HEK293 (cell line): ENCODE results near the gene DENND2A.

ENCODE experiments used
- CTCF ChIA-PET: fragments of 350-600 bp; formaldehyde crosslinking; extraction: SDS; loops from one replicate; lab custom pipeline; 2021; ENCODE audit warnings: antibody characterized with exemption; lab: Yijun Ruan, JAX
- POLR2A ChIA-PET: fragments of 300-600 bp; formaldehyde crosslinking; extraction: SDS; loops from one replicate; lab custom pipeline; 2020; ENCODE audit warnings: antibody characterized with exemption, inconsistent platforms; lab: Yijun Ruan, JAX
- H3K27ac ChIP-seq: fragments of 200-500 bp; sonication (Bioruptor generic); 2 replicates; pipeline ENCODE4 v1.5.1; 2014; ENCODE audit warnings: low read depth, low read length, control low read depth, inconsistent platforms; ENCODE audit errors: extremely low read depth
- H3K36me3 ChIP-seq, 2 experiments: fragments of 200-500 bp in 1 of 2; sonication (Bioruptor generic) in 1 of 2; 1 replicate in 1 of 2; 2 replicates in 1 of 2; pipeline ENCODE4 v1.5.1; 2014 to 2017; ENCODE audit warnings: inconsistent platforms in 2 of 2, low read length in 2 of 2; ENCODE audit not compliant: control insufficient read depth in 2 of 2, insufficient read depth in 1 of 2
- H3K4me1 ChIP-seq: fragments of 200-500 bp; sonication (Bioruptor generic); 2 replicates; pipeline ENCODE4 v1.5.1; 2014; ENCODE audit warnings: mild to moderate bottlenecking, low read length, inconsistent platforms; ENCODE audit not compliant: control insufficient read depth, insufficient read depth
- H3K4me3 ChIP-seq: 2 replicates; pipeline ENCODE4 v1.5.1; 2011; ENCODE audit warnings: low read depth, mild to moderate bottlenecking, control low read depth, low read length, moderate library complexity
- H3K9me3 ChIP-seq: fragments of 200-500 bp; sonication (Bioruptor generic); 2 replicates; pipeline ENCODE4 v1.5.1; 2014; ENCODE audit warnings: low read depth, low read length, inconsistent platforms; ENCODE audit not compliant: control insufficient read depth, insufficient read depth
- EGR2 ChIP-seq: fragments of 450-650 bp; formaldehyde crosslinking; IDR thresholded peaks from 2 replicates; pipeline ENCODE4 v1.5.1; 2016; ENCODE audit warnings: low read depth, missing biosample characterization, missing genetic modification characterization
- GLIS1 ChIP-seq: fragments of 450-650 bp; formaldehyde crosslinking; IDR thresholded peaks from 2 replicates; pipeline ENCODE4 v1.5.1; 2016; ENCODE audit warnings: missing biosample characterization, missing genetic modification characterization
- HOXD13 ChIP-seq: sonication (generic); formaldehyde crosslinking; IDR thresholded peaks from 2 replicates; pipeline ENCODE4 v1.8.0; 2022; ENCODE audit warnings: missing genetic modification reagents, borderline replicate concordance
- IKZF3 ChIP-seq: fragments of 450-650 bp; IDR thresholded peaks from 2 replicates; pipeline ENCODE4 v1.5.0; 2018; ENCODE audit warnings: missing biosample characterization, mild to moderate bottlenecking, missing genetic modification characterization, moderate library complexity
- KLF9 ChIP-seq: fragments of 450-650 bp; formaldehyde crosslinking; IDR thresholded peaks from 2 replicates; pipeline ENCODE4 v1.5.1; 2016; ENCODE audit warnings: missing biosample characterization, missing genetic modification characterization, low read depth
- ZFHX2 ChIP-seq: fragments of 450-650 bp; formaldehyde crosslinking; conservative IDR thresholded peaks from 2 replicates; pipeline ENCODE4 v1.5.1; 2016; ENCODE audit warnings: missing biosample characterization, missing genetic modification characterization
- ZFP69B ChIP-seq: fragments of 450-650 bp; formaldehyde crosslinking; IDR thresholded peaks from 2 replicates; pipeline ENCODE4 v1.5.1; 2016; ENCODE audit warnings: missing biosample characterization, missing genetic modification characterization
- ZNF211 ChIP-seq: fragments of 450-650 bp; formaldehyde crosslinking; IDR thresholded peaks from 2 replicates; pipeline ENCODE4 v1.5.1; 2016; ENCODE audit warnings: low read depth, missing biosample characterization, missing genetic modification characterization
- ZNF239 ChIP-seq: fragments of 450-650 bp; formaldehyde crosslinking; IDR thresholded peaks from 2 replicates; pipeline ENCODE4 v1.5.1; 2016; ENCODE audit warnings: missing biosample characterization, missing genetic modification characterization
- ZNF433 ChIP-seq: fragments of 450-650 bp; formaldehyde crosslinking; IDR thresholded peaks from 2 replicates; pipeline ENCODE4 v1.5.1; 2016; ENCODE audit warnings: missing biosample characterization, missing genetic modification characterization, low read depth
- ZNF529 ChIP-seq: fragments of 450-650 bp; formaldehyde crosslinking; IDR thresholded peaks from 2 replicates; pipeline ENCODE4 v1.5.1; 2017; ENCODE audit warnings: missing genetic modification characterization, missing biosample characterization; ENCODE audit not compliant: insufficient replicate concordance
- ZNF600 ChIP-seq: fragments of 450-650 bp; formaldehyde crosslinking; IDR thresholded peaks from 2 replicates; pipeline ENCODE4 v1.5.1; 2016; ENCODE audit warnings: missing biosample characterization, missing genetic modification characterization
- TF ChIP-seq, protein P1 (sequence below): fragments of 450-650 bp; formaldehyde crosslinking; IDR thresholded peaks from 2 replicates; pipeline ENCODE4 v1.5.1; 2017; ENCODE audit warnings: missing biosample characterization, missing genetic modification characterization
- TF ChIP-seq, protein P2 (sequence below): fragments of 450-650 bp; formaldehyde crosslinking; IDR thresholded peaks from 2 replicates; pipeline ENCODE4 v1.5.1; 2016; ENCODE audit warnings: missing biosample characterization, missing genetic modification characterization
- TF ChIP-seq, protein P3 (sequence below): fragments of 450-650 bp; formaldehyde crosslinking; IDR thresholded peaks from 2 replicates; pipeline ENCODE4 v1.5.1; 2016; ENCODE audit warnings: missing biosample characterization, missing genetic modification characterization, borderline replicate concordance

The DENND2A gene

DNA sequence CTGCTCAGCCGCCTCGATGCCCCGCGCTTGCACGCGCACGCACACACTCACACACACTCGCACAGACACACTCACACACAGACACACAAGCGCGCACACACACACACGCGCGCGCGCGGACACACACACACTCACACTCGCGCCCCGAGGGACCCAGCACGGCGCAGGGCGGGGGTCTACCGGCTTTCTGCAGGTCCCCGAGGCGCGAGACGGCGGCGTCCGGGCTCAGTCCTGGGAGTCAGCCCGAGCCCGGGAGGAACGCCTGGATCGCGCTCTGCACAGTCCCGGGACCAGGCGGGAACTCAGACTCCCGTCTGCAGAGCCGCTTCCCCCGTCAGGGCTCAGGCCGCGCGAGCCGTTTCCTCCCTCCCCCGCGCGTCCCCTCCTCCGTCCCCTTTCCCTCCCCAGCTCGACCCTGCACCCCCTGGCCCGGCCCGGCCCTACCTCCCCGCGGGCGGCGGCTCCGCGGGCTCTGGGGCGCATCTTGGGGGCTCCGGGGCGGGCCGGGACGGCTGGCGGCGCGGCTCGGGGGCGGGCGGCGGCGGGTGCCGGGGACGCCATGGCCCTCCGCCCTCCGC lies 464 bp downstream of the DENND2A start (continued):
- TF ChIP-seq, protein P1, sequence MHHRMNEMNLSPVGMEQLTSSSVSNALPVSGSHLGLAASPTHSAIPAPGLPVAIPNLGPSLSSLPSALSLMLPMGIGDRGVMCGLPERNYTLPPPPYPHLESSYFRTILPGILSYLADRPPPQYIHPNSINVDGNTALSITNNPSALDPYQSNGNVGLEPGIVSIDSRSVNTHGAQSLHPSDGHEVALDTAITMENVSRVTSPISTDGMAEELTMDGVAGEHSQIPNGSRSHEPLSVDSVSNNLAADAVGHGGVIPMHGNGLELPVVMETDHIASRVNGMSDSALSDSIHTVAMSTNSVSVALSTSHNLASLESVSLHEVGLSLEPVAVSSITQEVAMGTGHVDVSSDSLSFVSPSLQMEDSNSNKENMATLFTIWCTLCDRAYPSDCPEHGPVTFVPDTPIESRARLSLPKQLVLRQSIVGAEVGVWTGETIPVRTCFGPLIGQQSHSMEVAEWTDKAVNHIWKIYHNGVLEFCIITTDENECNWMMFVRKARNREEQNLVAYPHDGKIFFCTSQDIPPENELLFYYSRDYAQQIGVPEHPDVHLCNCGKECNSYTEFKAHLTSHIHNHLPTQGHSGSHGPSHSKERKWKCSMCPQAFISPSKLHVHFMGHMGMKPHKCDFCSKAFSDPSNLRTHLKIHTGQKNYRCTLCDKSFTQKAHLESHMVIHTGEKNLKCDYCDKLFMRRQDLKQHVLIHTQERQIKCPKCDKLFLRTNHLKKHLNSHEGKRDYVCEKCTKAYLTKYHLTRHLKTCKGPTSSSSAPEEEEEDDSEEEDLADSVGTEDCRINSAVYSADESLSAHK: 0 out of 2 replicates have a peak, but pooled peaks have one; percentile 19
- TF ChIP-seq ZNF529 (tag by site-specific recombination): no peak
- no peak for TF ChIP-seq ZNF433 (tag by site-specific recombination)
- TF ChIP-seq ZNF600 (tag by site-specific recombination): peak; percentile 72
- TF ChIP-seq, protein P2, sequence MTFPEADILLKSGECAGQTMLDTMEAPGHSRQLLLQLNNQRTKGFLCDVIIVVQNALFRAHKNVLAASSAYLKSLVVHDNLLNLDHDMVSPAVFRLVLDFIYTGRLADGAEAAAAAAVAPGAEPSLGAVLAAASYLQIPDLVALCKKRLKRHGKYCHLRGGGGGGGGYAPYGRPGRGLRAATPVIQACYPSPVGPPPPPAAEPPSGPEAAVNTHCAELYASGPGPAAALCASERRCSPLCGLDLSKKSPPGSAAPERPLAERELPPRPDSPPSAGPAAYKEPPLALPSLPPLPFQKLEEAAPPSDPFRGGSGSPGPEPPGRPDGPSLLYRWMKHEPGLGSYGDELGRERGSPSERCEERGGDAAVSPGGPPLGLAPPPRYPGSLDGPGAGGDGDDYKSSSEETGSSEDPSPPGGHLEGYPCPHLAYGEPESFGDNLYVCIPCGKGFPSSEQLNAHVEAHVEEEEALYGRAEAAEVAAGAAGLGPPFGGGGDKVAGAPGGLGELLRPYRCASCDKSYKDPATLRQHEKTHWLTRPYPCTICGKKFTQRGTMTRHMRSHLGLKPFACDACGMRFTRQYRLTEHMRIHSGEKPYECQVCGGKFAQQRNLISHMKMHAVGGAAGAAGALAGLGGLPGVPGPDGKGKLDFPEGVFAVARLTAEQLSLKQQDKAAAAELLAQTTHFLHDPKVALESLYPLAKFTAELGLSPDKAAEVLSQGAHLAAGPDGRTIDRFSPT: no peak
- TF ChIP-seq, protein P3, sequence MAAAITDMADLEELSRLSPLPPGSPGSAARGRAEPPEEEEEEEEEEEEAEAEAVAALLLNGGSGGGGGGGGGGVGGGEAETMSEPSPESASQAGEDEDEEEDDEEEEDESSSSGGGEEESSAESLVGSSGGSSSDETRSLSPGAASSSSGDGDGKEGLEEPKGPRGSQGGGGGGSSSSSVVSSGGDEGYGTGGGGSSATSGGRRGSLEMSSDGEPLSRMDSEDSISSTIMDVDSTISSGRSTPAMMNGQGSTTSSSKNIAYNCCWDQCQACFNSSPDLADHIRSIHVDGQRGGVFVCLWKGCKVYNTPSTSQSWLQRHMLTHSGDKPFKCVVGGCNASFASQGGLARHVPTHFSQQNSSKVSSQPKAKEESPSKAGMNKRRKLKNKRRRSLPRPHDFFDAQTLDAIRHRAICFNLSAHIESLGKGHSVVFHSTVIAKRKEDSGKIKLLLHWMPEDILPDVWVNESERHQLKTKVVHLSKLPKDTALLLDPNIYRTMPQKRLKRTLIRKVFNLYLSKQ (tag by site-specific recombination): no peak
- TF ChIP-seq KLF9 (tag by site-specific recombination): peak; percentile 58; the same call in 1 of the 2 replicates
- peak; percentile 77 for TF ChIP-seq ZFP69B (tag by site-specific recombination)
- no peak for TF ChIP-seq ZNF211 (tag by site-specific recombination)
- no peak for TF ChIP-seq ZNF239

DNA sequence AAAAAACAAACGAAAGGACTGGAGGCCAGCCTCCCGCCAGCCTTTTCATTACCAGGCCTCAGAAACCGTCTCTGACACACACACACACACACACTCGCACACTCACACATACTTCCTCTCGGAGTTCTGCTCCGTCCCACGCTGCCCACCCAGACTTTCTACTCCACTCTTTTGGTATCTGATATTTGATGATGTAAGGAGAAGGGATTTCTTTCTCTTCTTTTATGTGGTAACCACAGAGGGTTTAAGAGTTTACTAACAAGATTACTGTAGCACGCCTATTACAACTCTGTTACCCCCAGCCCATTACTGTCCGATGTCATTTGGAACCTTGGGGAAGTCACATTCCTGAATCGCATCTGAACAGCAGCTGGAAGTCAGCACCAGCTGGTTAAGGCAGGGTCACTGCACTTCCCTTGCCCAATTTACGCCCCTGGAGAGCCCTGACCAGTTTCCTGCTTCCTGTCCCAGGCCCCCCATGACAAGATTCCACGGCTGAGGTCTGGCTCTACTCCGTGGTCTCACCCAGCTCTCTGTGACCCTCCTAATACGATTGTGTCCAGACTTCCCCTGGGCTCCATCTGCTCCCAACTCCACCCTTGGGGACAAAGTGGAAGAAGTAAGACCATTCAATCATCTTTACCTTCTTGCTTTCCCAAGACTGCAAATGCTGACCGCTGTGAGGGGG lies 1.1 kb downstream of the DENND2A start:
- peak; percentile 49; the same call in 1 of the 2 replicates for TF ChIP-seq EGR2 (tag by site-specific recombination)
- TF ChIP-seq IKZF3 (tag by site-specific recombination): 0 out of 2 replicates have a peak, but pooled peaks have one; percentile 27
- TF ChIP-seq HOXD13 (CRISPR knock-in tag): peak; percentile 11; the same call in 1 of the 2 replicates
- peak; percentile 55; the same call in 1 of the 2 replicates for TF ChIP-seq GLIS1 (tag by site-specific recombination)
- TF ChIP-seq KLF9 (tag by site-specific recombination): no peak
- peak; percentile 65 for TF ChIP-seq ZFHX2 (tag by site-specific recombination)
- Histone ChIP-seq H3K27ac (no peak overlapping the region; the same call in 1 of the 2 replicates), H3K4me3 (peak overlapping the region; percentile 68), H3K9me3 (no peaks in the 10 kb centered on the region), H3K36me3 (no peaks in the 10 kb centered on the region), H3K4me1 (no peaks in the 10 kb centered on the region)
- CTCF ChIA-PET: interaction anchor here (0.5 to 1.6 kb wide), 6 partner anchors 8 to 468 kb away, joined by 3 to 7 read pairs (median 4); no protein-coding TSS in a partner anchor
- POLR2A ChIA-PET: interaction anchor here (1.5 kb wide), 1 partner anchor 13 kb away, joined by 8 read pairs; no protein-coding TSS in a partner anchor
